HCT116 (cell line): ENCODE data around the gene GPR139. TPM values are rescaled to one million over a fixed set of nuclear protein-coding genes. Genes with fewer than 3 reads are reported as not detected.

ENCODE experiments used
- ATAC-seq: fragments of 200-7000 bp; cut with Tn5 transposase; 2 replicates; pipeline ENCODE4 v1.9.1; 2020; ENCODE audit warnings: mild to moderate bottlenecking, moderate library complexity
- BruUV-seq: library from RNA; stranded (reverse); fragments of 400-500 nt; replicated peaks from 2 replicates; lab custom pipeline; 2021; lab: Mats Ljungman, UMichigan
- CTCF ChIA-PET: fragments of 300-600 bp; sonication (Branson Sonifier 250); formaldehyde crosslinking; loops from one replicate; lab custom pipeline; 2021; ENCODE audit warnings: antibody characterized with exemption; lab: Charles Lee
- POLR2A ChIA-PET: fragments of 300-600, 350-600 bp; sonication (Branson Sonifier 250); formaldehyde crosslinking; loops from one replicate; lab custom pipeline; 2021; ENCODE audit warnings: antibody characterized with exemption; lab: Charles Lee
- RAD21 ChIA-PET, 2 experiments: fragments of 300-600 bp; sonication (Branson Sonifier 250); formaldehyde crosslinking; loops; one replicate each; lab custom pipeline; 2023; ENCODE audit warnings: low total read pairs in 2 of 2; ENCODE audit not compliant: uncharacterized antibody in 2 of 2, unreplicated experiment in 2 of 2, low non-redundant PET in 1 of 2; lab: Charles Lee
- DNase-seq: peaks from one replicate; pipeline ENCODE4 v3.0.0-alpha.2; 2010; ENCODE audit warnings: low read depth, low spot score
- H2AFZ ChIP-seq: fragments of 200-600 bp; shearing (Covaris generic), sonication (generic); 2 replicates; pipeline ENCODE4 v1.6.1; 2017; ENCODE audit warnings: low read depth, mixed run types, mixed read lengths, antibody characterized with exemption, low read length; ENCODE audit not compliant: poor library complexity, severe bottlenecking
- H3K27ac ChIP-seq: 2 replicates; pipeline ENCODE4 v1.5.1; 2012; ENCODE audit warnings: low read depth, low read length
- H3K27me3 ChIP-seq: fragments of 200-600 bp; sonication (generic); 2 replicates; pipeline ENCODE4 v1.6.1; 2016; ENCODE audit warnings: mixed run types, low read length, mixed read lengths; ENCODE audit not compliant: insufficient read depth
- H3K36me3 ChIP-seq, 2 experiments: fragments of 200-500 bp in 1 of 2; fragments of 200-600 bp in 1 of 2; sonication (Bioruptor generic) in 1 of 2; sonication (generic) in 1 of 2; 2 replicates each; pipeline versions ENCODE4 v1.5.1 to v1.6.1; 2014 to 2016; ENCODE audit warnings: low read length in 2 of 2, inconsistent platforms in 1 of 2, mixed read lengths in 1 of 2, mixed run types in 1 of 2; ENCODE audit not compliant: insufficient read depth in 2 of 2, control insufficient read depth in 1 of 2
- H3K4me1 ChIP-seq, 2 experiments: fragments of 200-600 bp in 1 of 2; sonication (generic) in 1 of 2; 2 replicates each; pipeline versions ENCODE4 v1.5.1 to v1.6.1; 2012 to 2017; ENCODE audit warnings: low read length in 2 of 2, inconsistent platforms in 1 of 2, mild to moderate bottlenecking in 1 of 2, mixed read lengths in 1 of 2, mixed run types in 1 of 2, moderate library complexity in 1 of 2; ENCODE audit not compliant: insufficient read depth in 2 of 2, control insufficient read depth in 1 of 2
- H3K4me2 ChIP-seq: fragments of 200-600 bp; sonication (generic); 2 replicates; pipeline ENCODE4 v1.6.1; 2017; ENCODE audit warnings: mixed run types, low read length, mixed read lengths
- H3K4me3 ChIP-seq, 2 experiments: fragments of 200-600 bp in 1 of 2; sonication (generic) in 1 of 2; replicated peaks in 1 of 2; 2 replicates each; pipeline ENCODE4 v1.5.1; 2011 to 2016; ENCODE audit warnings: low read length in 2 of 2, control low read depth in 1 of 2, low read depth in 1 of 2, mild to moderate bottlenecking in 1 of 2, mixed read lengths in 1 of 2, mixed run types in 1 of 2
- H3K79me2 ChIP-seq: fragments of 200-600 bp; sonication (generic); 2 replicates; pipeline ENCODE4 v1.6.1; 2017; ENCODE audit warnings: mild to moderate bottlenecking, mixed run types, low read length, moderate library complexity, mixed read lengths; ENCODE audit not compliant: insufficient read depth
- H3K9ac ChIP-seq: fragments of 200-600 bp; sonication (generic); 2 replicates; pipeline ENCODE4 v1.6.1; 2016; ENCODE audit warnings: low read length, mixed read lengths
- H3K9me2 ChIP-seq: fragments of 200-600 bp; sonication (generic), shearing (Covaris generic); 2 replicates; pipeline ENCODE4 v1.6.1; 2017; ENCODE audit warnings: mixed run types, mild to moderate bottlenecking, moderate library complexity; ENCODE audit not compliant: insufficient read depth
- H3K9me3 ChIP-seq, 2 experiments: fragments of 200-500 bp in 1 of 2; fragments of 200-600 bp in 1 of 2; sonication (Bioruptor generic) in 1 of 2; sonication (generic) in 1 of 2; 2 replicates each; pipeline ENCODE4 v1.6.1; 2014 to 2017; ENCODE audit warnings: low read length in 2 of 2, mixed read lengths in 2 of 2, inconsistent platforms in 1 of 2, low read depth in 1 of 2, mild to moderate bottlenecking in 1 of 2, mixed run types in 1 of 2, moderate library complexity in 1 of 2; ENCODE audit not compliant: control insufficient read depth in 1 of 2, insufficient read depth in 1 of 2
- H4K20me1 ChIP-seq: fragments of 200-600 bp; sonication (generic), shearing (Covaris generic); 2 replicates; pipeline ENCODE4 v1.6.1; 2017; ENCODE audit warnings: mixed run types, mild to moderate bottlenecking, moderate library complexity; ENCODE audit not compliant: insufficient read depth
- CBX3 ChIP-seq: IDR thresholded peaks from 2 replicates; pipeline ENCODE4 v1.6.1; 2012; ENCODE audit warnings: low read depth
- CEBPB ChIP-seq: IDR thresholded peaks from 2 replicates; pipeline ENCODE4 v1.6.1; 2012; ENCODE audit warnings: low read depth
- EGR1 ChIP-seq: IDR thresholded peaks from 2 replicates; pipeline ENCODE4 v1.6.1; 2012; ENCODE audit warnings: low read depth
- EZH2 ChIP-seq: fragments of 200-600 bp; sonication (generic); IDR thresholded peaks from 2 replicates; pipeline ENCODE4 v1.6.1; 2017; ENCODE audit warnings: antibody characterized with exemption, mixed run types
- FOSL1 ChIP-seq: IDR thresholded peaks from 2 replicates; pipeline ENCODE4 v1.6.1; 2012; ENCODE audit warnings: low read depth
- JUND ChIP-seq: IDR thresholded peaks from 2 replicates; pipeline ENCODE4 v1.6.1; 2012
- POLR2A ChIP-seq: IDR thresholded peaks from 2 replicates; pipeline ENCODE4 v1.7.0; 2011; ENCODE audit warnings: borderline replicate concordance; ENCODE audit not compliant: insufficient read depth, insufficient read length; ENCODE audit errors: extremely low read depth
- POLR2AphosphoS5 ChIP-seq: IDR thresholded peaks from 2 replicates; pipeline ENCODE4 v1.6.1; 2011; ENCODE audit warnings: mild to moderate bottlenecking, low read depth, low read length, moderate library complexity
- RAD21 ChIP-seq: IDR thresholded peaks from 2 replicates; pipeline ENCODE4 v1.6.1; 2012; ENCODE audit warnings: low read depth, mild to moderate bottlenecking
- SIN3A ChIP-seq: IDR thresholded peaks from 2 replicates; pipeline ENCODE4 v1.6.1; 2012; ENCODE audit warnings: low read depth
- SP1 ChIP-seq: IDR thresholded peaks from 2 replicates; pipeline ENCODE4 v1.6.1; 2012; ENCODE audit warnings: low read depth
- TCF7L2 ChIP-seq: IDR thresholded peaks from 2 replicates; pipeline ENCODE4 v1.7.0; 2011; ENCODE audit warnings: borderline replicate concordance, inconsistent platforms; ENCODE audit not compliant: insufficient read depth, insufficient read length; ENCODE audit errors: extremely low read depth
- YY1 ChIP-seq: IDR thresholded peaks from 2 replicates; pipeline ENCODE4 v1.6.1; 2011; ENCODE audit warnings: low read length, low read depth, moderate library complexity, mild to moderate bottlenecking; ENCODE audit not compliant: insufficient replicate concordance; ENCODE audit errors: extremely low read depth
- ZFX ChIP-seq: fragments of 450-650 bp; IDR thresholded peaks from 2 replicates; pipeline ENCODE4 v1.6.1; 2017
- ZNF274 ChIP-seq: fragments of 200-500 bp; sonication (Bioruptor generic); IDR thresholded peaks from 2 replicates; pipeline ENCODE4 v1.6.1; 2014; ENCODE audit warnings: mild to moderate bottlenecking, low read depth, low read length, inconsistent platforms
- intact Hi-C: fragments of 100-400 bp; cut with micrococcal nuclease; formaldehyde crosslinking; loops from 2 replicates; pipeline ENCODE4 v1.10.0; 2022
- total RNA-seq: library from RNA; stranded (reverse); gene quantifications from one replicate; pipeline ENCODE4 v1.2.1, GENCODE V29; 2021; ENCODE audit not compliant: unreplicated experiment
- TF ChIP-seq, protein P1 (sequence below), 3 experiments: fragments of 200-600 bp in 1 of 3; sonication (generic) in 1 of 3; IDR thresholded peaks in 2 of 3; conservative IDR thresholded peaks in 1 of 3; 2 replicates each; pipeline ENCODE4 v1.5.1; 2012 to 2017; ENCODE audit warnings: low read depth in 2 of 3, low read length in 2 of 3, antibody characterized with exemption in 1 of 3, borderline replicate concordance in 1 of 3, control low read depth in 1 of 3, mild to moderate bottlenecking in 1 of 3, mixed read lengths in 1 of 3, mixed run types in 1 of 3, moderate library complexity in 1 of 3; ENCODE audit not compliant: insufficient read depth in 1 of 3
- TF ChIP-seq, protein P2 (sequence below): IDR thresholded peaks from 2 replicates; pipeline ENCODE4 v1.6.1; 2012
- TF ChIP-seq, protein P3 (sequence below): IDR thresholded peaks from 2 replicates; pipeline ENCODE4 v1.6.1; 2011; ENCODE audit warnings: mild to moderate bottlenecking, low read length, moderate library complexity; ENCODE audit not compliant: insufficient replicate concordance; ENCODE audit errors: extremely low read depth
- TF ChIP-seq, protein P4 (sequence below): IDR thresholded peaks from 2 replicates; pipeline ENCODE4 v1.6.1; 2012
- TF ChIP-seq, protein P5 (sequence below): IDR thresholded peaks from 2 replicates; pipeline ENCODE4 v1.6.1; 2012; ENCODE audit warnings: low read depth

Gene GPR139
- total RNA-seq, 1 experiment from 2014 or later: not detected

DNA sequence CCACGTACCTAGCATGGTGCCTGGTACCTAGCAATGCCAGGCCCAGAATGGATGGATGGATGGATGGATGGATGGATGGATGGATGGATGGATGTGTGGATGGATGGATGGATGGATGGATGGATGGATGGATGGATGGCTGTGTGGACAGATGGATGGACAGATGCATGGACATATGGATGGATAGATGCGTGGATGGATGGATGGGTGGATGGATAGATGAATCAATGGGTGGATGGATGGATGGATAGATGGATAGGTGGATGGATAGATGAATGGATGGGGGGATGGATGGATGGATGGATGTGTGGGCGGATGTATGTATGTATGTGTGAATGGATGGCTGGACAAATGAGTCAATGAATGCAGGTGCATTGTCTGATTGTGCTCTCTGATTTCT lies 12.6 kb downstream of the GPR139 start:
- ATAC-seq (no peak), DNase-seq (no peak)
- Histone ChIP-seq H3K9me2 (no peaks in the 10 kb centered on the region), H3K4me1 (no peaks in the 10 kb centered on the region), H3K4me3 (no peak overlapping the region), H3K36me3 (no peaks in the 10 kb centered on the region), H3K4me2 (no peak overlapping the region), H2AFZ (no peak overlapping the region), H3K9ac (no peak overlapping the region), H3K27ac (no peak overlapping the region), H3K79me2 (no peaks in the 10 kb centered on the region), H3K27me3 (peaks cover 24% of the 10 kb centered on the region), H3K9me3 (no peaks in the 10 kb centered on the region), H4K20me1 (no peaks in the 10 kb centered on the region)
- no peak for TF ChIP-seq CBX3
- TF ChIP-seq ZFX: no peak
- no peak for TF ChIP-seq SP1
- TF ChIP-seq, protein P1, sequence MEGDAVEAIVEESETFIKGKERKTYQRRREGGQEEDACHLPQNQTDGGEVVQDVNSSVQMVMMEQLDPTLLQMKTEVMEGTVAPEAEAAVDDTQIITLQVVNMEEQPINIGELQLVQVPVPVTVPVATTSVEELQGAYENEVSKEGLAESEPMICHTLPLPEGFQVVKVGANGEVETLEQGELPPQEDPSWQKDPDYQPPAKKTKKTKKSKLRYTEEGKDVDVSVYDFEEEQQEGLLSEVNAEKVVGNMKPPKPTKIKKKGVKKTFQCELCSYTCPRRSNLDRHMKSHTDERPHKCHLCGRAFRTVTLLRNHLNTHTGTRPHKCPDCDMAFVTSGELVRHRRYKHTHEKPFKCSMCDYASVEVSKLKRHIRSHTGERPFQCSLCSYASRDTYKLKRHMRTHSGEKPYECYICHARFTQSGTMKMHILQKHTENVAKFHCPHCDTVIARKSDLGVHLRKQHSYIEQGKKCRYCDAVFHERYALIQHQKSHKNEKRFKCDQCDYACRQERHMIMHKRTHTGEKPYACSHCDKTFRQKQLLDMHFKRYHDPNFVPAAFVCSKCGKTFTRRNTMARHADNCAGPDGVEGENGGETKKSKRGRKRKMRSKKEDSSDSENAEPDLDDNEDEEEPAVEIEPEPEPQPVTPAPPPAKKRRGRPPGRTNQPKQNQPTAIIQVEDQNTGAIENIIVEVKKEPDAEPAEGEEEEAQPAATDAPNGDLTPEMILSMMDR (IDR thresholded peaks at IDR 0.05 in 2 of 3, conservative IDR thresholded peaks at IDR 0.05 in 1 of 3; ENCODE audit: borderline replicate concordance in 1 of 3, insufficient read depth in 1 of 3, low read depth in 2 of 3, low read length in 2 of 3): no peak
- TF ChIP-seq POLR2AphosphoS5: no peak
- TF ChIP-seq JUND: no peak
- no peak for TF ChIP-seq ZNF274
- no peak for TF ChIP-seq POLR2A
- TF ChIP-seq, protein P2, sequence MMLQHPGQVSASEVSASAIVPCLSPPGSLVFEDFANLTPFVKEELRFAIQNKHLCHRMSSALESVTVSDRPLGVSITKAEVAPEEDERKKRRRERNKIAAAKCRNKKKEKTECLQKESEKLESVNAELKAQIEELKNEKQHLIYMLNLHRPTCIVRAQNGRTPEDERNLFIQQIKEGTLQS: no peak
- TF ChIP-seq EZH2: no peak
- TF ChIP-seq FOSL1: no peak
- no peak for TF ChIP-seq SIN3A
- TF ChIP-seq, protein P3, sequence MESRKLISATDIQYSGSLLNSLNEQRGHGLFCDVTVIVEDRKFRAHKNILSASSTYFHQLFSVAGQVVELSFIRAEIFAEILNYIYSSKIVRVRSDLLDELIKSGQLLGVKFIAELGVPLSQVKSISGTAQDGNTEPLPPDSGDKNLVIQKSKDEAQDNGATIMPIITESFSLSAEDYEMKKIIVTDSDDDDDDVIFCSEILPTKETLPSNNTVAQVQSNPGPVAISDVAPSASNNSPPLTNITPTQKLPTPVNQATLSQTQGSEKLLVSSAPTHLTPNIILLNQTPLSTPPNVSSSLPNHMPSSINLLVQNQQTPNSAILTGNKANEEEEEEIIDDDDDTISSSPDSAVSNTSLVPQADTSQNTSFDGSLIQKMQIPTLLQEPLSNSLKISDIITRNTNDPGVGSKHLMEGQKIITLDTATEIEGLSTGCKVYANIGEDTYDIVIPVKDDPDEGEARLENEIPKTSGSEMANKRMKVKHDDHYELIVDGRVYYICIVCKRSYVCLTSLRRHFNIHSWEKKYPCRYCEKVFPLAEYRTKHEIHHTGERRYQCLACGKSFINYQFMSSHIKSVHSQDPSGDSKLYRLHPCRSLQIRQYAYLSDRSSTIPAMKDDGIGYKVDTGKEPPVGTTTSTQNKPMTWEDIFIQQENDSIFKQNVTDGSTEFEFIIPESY: no peak
- TF ChIP-seq RAD21: no peak
- TF ChIP-seq YY1: no peak
- TF ChIP-seq, protein P4, sequence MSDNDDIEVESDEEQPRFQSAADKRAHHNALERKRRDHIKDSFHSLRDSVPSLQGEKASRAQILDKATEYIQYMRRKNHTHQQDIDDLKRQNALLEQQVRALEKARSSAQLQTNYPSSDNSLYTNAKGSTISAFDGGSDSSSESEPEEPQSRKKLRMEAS: no peak
- TF ChIP-seq EGR1: no peak
- TF ChIP-seq TCF7L2: no peak
- TF ChIP-seq CEBPB: no peak
- TF ChIP-seq, protein P5, sequence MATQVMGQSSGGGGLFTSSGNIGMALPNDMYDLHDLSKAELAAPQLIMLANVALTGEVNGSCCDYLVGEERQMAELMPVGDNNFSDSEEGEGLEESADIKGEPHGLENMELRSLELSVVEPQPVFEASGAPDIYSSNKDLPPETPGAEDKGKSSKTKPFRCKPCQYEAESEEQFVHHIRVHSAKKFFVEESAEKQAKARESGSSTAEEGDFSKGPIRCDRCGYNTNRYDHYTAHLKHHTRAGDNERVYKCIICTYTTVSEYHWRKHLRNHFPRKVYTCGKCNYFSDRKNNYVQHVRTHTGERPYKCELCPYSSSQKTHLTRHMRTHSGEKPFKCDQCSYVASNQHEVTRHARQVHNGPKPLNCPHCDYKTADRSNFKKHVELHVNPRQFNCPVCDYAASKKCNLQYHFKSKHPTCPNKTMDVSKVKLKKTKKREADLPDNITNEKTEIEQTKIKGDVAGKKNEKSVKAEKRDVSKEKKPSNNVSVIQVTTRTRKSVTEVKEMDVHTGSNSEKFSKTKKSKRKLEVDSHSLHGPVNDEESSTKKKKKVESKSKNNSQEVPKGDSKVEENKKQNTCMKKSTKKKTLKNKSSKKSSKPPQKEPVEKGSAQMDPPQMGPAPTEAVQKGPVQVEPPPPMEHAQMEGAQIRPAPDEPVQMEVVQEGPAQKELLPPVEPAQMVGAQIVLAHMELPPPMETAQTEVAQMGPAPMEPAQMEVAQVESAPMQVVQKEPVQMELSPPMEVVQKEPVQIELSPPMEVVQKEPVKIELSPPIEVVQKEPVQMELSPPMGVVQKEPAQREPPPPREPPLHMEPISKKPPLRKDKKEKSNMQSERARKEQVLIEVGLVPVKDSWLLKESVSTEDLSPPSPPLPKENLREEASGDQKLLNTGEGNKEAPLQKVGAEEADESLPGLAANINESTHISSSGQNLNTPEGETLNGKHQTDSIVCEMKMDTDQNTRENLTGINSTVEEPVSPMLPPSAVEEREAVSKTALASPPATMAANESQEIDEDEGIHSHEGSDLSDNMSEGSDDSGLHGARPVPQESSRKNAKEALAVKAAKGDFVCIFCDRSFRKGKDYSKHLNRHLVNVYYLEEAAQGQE: no peak
- POLR2A ChIA-PET: no interaction called here
- RAD21 ChIA-PET: no interaction called here
- intact Hi-C loops: no loop called here
- CTCF ChIA-PET: no interaction called here
- BruUV-seq: no TSS peak
